Liver (tissue), 9 donors: ENCODE measurements around the gene MYB. TPM values are rescaled to one million over a fixed set of nuclear protein-coding genes. Genes with fewer than 3 reads are reported as not detected.
A peak's percentile ranks its signal among the peaks of the same experiment; 100 is the strongest.

Experiments used
- DNase-seq: peaks from one replicate; pipeline ENCODE4 v3.0.0-alpha.2; 2017; ENCODE audit warnings: low spot score
- H3K27ac ChIP-seq, 2 donors: one replicate each; pipeline ENCODE4 v1.7.0; 2013; ENCODE audit warnings: inconsistent platforms in 2 of 2, low read length in 2 of 2, control low read depth in 1 of 2, low read depth in 1 of 2, mild to moderate bottlenecking in 1 of 2
- H3K27me3 ChIP-seq, 4 donors: one replicate each; pipeline versions ENCODE4 v1.6.1 to v1.7.0; 2013; ENCODE audit warnings: low read length in 3 of 4, inconsistent platforms in 1 of 4, mild to moderate bottlenecking in 1 of 4, moderate library complexity in 1 of 4; ENCODE audit not compliant: control insufficient read depth in 4 of 4, insufficient read depth in 4 of 4
- H3K36me3 ChIP-seq, 4 donors: one replicate each; pipeline versions ENCODE4 v1.6.1 to v1.7.0; 2013; ENCODE audit warnings: low read length in 3 of 4, mild to moderate bottlenecking in 3 of 4, low read depth in 1 of 4, moderate library complexity in 1 of 4; ENCODE audit not compliant: control insufficient read depth in 4 of 4, insufficient read depth in 3 of 4
- H3K4me1 ChIP-seq, 4 donors: one replicate each; pipeline versions ENCODE4 v1.6.1 to v1.7.0; 2013; ENCODE audit warnings: low read length in 3 of 4, mild to moderate bottlenecking in 3 of 4, moderate library complexity in 1 of 4; ENCODE audit not compliant: control insufficient read depth in 4 of 4, insufficient read depth in 4 of 4
- H3K4me3 ChIP-seq, 3 donors: one replicate each; pipeline versions ENCODE4 v1.6.1 to v1.7.0; 2013; ENCODE audit warnings: low read length in 3 of 3, control low read depth in 1 of 3, low read depth in 1 of 3, mild to moderate bottlenecking in 1 of 3
- H3K9ac ChIP-seq, 2 donors: one replicate each; pipeline ENCODE4 v1.7.0; 2013; ENCODE audit warnings: low read length in 2 of 2, mild to moderate bottlenecking in 2 of 2, moderate library complexity in 2 of 2, control low read depth in 1 of 2, low read depth in 1 of 2
- H3K9me3 ChIP-seq, 4 donors: one replicate each; pipeline versions ENCODE4 v1.6.1 to v1.7.0; 2013; ENCODE audit warnings: low read length in 3 of 4; ENCODE audit not compliant: control insufficient read depth in 4 of 4
- EGR1 ChIP-seq, 2 donors: IDR thresholded peaks; 2 replicates each; pipeline ENCODE4 v1.6.1; 2016 to 2018; ENCODE audit warnings: antibody characterized with exemption in 2 of 2, low read depth in 2 of 2
- FOXA1 ChIP-seq: IDR thresholded peaks from 2 replicates; pipeline ENCODE4 v1.6.1; 2016; ENCODE audit warnings: antibody characterized with exemption
- FOXA2 ChIP-seq: IDR thresholded peaks from 2 replicates; pipeline ENCODE4 v1.6.1; 2016; ENCODE audit warnings: antibody characterized with exemption
- GABPA ChIP-seq, 2 donors: IDR thresholded peaks in 1 of 2; conservative IDR thresholded peaks in 1 of 2; 2 replicates each; pipeline ENCODE4 v1.6.1; 2016; ENCODE audit warnings: antibody characterized with exemption in 2 of 2, mild to moderate bottlenecking in 1 of 2, moderate library complexity in 1 of 2
- HNF4A ChIP-seq, 2 donors: conservative IDR thresholded peaks; 2 replicates each; pipeline ENCODE4 v1.6.1; 2016; ENCODE audit warnings: antibody characterized with exemption in 2 of 2, mild to moderate bottlenecking in 2 of 2
- HNF4G ChIP-seq: IDR thresholded peaks from 2 replicates; pipeline ENCODE4 v1.6.1; 2016; ENCODE audit warnings: antibody characterized with exemption
- JUND ChIP-seq, 2 donors: IDR thresholded peaks; 2 replicates each; pipeline ENCODE4 v1.6.1; 2016; ENCODE audit warnings: antibody characterized with exemption in 2 of 2
- NR2F2 ChIP-seq: IDR thresholded peaks from 2 replicates; pipeline ENCODE4 v1.6.1; 2016; ENCODE audit warnings: antibody characterized with exemption
- RAD21 ChIP-seq, 2 donors: IDR thresholded peaks; 2 replicates each; pipeline ENCODE4 v1.6.1; 2016; ENCODE audit warnings: antibody characterized with exemption in 2 of 2, mild to moderate bottlenecking in 2 of 2
- RXRA ChIP-seq, 2 donors: IDR thresholded peaks; 2 replicates each; pipeline ENCODE4 v1.6.1; 2017 to 2018; ENCODE audit warnings: antibody characterized with exemption in 2 of 2, mild to moderate bottlenecking in 1 of 2
- SP1 ChIP-seq: IDR thresholded peaks from 2 replicates; pipeline ENCODE4 v1.6.1; 2018; ENCODE audit warnings: antibody characterized with exemption, mild to moderate bottlenecking
- TAF1 ChIP-seq: conservative IDR thresholded peaks from 2 replicates; pipeline ENCODE4 v1.6.1; 2016; ENCODE audit warnings: antibody characterized with exemption, mild to moderate bottlenecking
- YY1 ChIP-seq: IDR thresholded peaks from 2 replicates; pipeline ENCODE4 v1.6.1; 2016; ENCODE audit warnings: antibody characterized with exemption, mild to moderate bottlenecking
- WGBS: extraction: QIAGEN DNeasy Blood & Tissue Kit; methylation state at CpG from one replicate; pipeline ENCODE4 v1.1.7; 2013; 5-methylcytosine and 5-hydroxymethylcytosine counted together
- polyA plus RNA-seq, 2 donors: library from polyadenylated mRNA; stranded (reverse) in 1 of 2; unstranded in 1 of 2; fragments of 200-250 nt in 1 of 2; fragments of >200 nt in 1 of 2; fragmentation: Nextera tagmentation in 1 of 2; extraction: Ambion mirVana in 1 of 2; gene quantifications; one replicate each; pipeline versions ENCODE4 v1.2.1 to v1.2.3, GENCODE V29; 2013 to 2015
- total RNA-seq, 2 donors: library from RNA; depleted of rRNA; stranded (reverse); fragments of >200 nt; gene quantifications; one replicate each; pipeline ENCODE4 v1.2.3, GENCODE V29; 2014
- TF ChIP-seq, protein P1 (sequence below): IDR thresholded peaks from 2 replicates; pipeline ENCODE4 v1.6.1; 2016; ENCODE audit warnings: antibody characterized with exemption, mild to moderate bottlenecking
- TF ChIP-seq, protein P2 (sequence below): fragments of 150-350 bp; IDR thresholded peaks from 2 replicates; pipeline ENCODE4 v1.5.1; 2017; ENCODE audit warnings: improper control_type of control experiment, low read depth, low read length; ENCODE audit not compliant: missing input control
- TF ChIP-seq, protein P3 (sequence below): IDR thresholded peaks from 2 replicates; pipeline ENCODE4 v1.6.1; 2016; ENCODE audit warnings: antibody characterized with exemption
- TF ChIP-seq, protein P4 (sequence below): IDR thresholded peaks from 2 replicates; pipeline ENCODE4 v1.6.1; 2016; ENCODE audit warnings: antibody characterized with exemption
- TF ChIP-seq, protein P5 (sequence below): IDR thresholded peaks from 2 replicates; pipeline ENCODE4 v1.6.1; 2016; ENCODE audit warnings: antibody characterized with exemption
- donor health status: healthy.
- donor health status: healthy.
- donor health status: healthy.
- donor health status: healthy.
- donor health status: healthy.

Gene MYB
- total and polyA plus RNA-seq, 4 donors, result 0.08 to 19.8 (median 0.11) TPM

DNA sequence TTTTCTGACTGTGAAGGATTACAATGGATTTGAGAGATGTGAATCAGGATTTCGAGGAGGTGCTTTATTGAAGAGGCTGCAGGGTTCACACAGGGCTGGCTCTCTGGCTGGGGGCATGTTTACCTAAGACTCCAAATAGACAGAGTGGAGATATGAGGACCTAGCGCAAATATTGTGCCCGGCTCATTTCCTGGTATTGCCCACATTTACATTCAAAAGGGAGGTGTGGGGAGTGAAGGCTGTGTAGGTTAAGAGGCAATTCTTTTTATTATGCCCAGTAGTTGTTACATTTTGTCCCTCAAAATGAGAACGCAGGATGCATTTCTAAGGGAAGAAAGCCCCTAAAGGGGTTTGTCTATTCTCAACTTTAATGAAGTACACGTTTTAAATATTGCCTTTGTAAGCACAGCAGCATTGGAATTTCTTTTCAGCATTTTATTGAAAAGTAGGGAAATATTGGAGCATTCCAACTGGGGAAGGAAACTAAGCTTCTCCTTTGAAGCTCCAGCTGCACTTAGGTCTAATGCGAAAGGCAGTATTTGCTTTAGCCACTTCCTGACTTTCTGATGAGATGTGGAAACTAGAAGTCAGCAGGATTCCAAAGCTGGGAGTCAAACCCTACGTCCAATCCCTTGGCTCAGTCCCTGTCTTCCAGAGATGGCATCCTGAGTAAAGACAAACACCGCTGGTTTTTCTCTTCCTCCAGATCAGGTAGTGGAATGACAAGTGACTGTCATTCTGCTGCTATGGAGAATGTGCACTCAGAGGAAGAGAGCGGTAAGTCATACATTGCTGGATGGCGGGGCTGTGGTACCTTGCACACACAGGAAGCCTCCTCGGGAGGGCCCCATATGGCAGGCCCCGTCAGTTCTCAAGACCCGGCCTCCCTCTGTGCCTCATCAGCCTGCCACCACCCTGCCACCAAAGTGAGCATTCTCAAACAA is 70.7 kb downstream of the MYB start:
- Histone ChIP-seq H3K9ac (no peak overlapping the region), H3K27ac (no peak overlapping the region), H3K9me3 (no peaks in the 10 kb centered on the region), H3K36me3 (no peaks in the 10 kb centered on the region), H3K4me1 (peaks cover 0 to 14% (median 7%) of the 10 kb centered on the region in 4 donors), H3K4me3 (no peak overlapping the region), H3K27me3 (no peaks in the 10 kb centered on the region)
- no peak for DNase-seq
- TF ChIP-seq HNF4A (conservative IDR thresholded peaks at IDR 0.05) (peak; percentile 56 to 78), YY1 (peak; percentile 55), HNF4G (no peak), FOXA1 (peak; percentile 89), GABPA (IDR thresholded peaks at IDR 0.05 in 1 of 2, conservative IDR thresholded peaks at IDR 0.05 in 1 of 2) (no peak), RAD21 (IDR thresholded peaks at IDR 0.05) (peak in 1 of 2 donors; percentile 37), JUND (IDR thresholded peaks at IDR 0.05) (no peak), SP1 (peak; percentile 72), TAF1 (no peak), EGR1 (IDR thresholded peaks at IDR 0.05; ENCODE audit: low read depth in 2 of 2) (no peak), NR2F2 (no peak), FOXA2 (peak; percentile 92), RXRA (IDR thresholded peaks at IDR 0.05) (peak; percentile 75 to 77)
- TF ChIP-seq, protein P1, sequence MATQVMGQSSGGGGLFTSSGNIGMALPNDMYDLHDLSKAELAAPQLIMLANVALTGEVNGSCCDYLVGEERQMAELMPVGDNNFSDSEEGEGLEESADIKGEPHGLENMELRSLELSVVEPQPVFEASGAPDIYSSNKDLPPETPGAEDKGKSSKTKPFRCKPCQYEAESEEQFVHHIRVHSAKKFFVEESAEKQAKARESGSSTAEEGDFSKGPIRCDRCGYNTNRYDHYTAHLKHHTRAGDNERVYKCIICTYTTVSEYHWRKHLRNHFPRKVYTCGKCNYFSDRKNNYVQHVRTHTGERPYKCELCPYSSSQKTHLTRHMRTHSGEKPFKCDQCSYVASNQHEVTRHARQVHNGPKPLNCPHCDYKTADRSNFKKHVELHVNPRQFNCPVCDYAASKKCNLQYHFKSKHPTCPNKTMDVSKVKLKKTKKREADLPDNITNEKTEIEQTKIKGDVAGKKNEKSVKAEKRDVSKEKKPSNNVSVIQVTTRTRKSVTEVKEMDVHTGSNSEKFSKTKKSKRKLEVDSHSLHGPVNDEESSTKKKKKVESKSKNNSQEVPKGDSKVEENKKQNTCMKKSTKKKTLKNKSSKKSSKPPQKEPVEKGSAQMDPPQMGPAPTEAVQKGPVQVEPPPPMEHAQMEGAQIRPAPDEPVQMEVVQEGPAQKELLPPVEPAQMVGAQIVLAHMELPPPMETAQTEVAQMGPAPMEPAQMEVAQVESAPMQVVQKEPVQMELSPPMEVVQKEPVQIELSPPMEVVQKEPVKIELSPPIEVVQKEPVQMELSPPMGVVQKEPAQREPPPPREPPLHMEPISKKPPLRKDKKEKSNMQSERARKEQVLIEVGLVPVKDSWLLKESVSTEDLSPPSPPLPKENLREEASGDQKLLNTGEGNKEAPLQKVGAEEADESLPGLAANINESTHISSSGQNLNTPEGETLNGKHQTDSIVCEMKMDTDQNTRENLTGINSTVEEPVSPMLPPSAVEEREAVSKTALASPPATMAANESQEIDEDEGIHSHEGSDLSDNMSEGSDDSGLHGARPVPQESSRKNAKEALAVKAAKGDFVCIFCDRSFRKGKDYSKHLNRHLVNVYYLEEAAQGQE, result peak; percentile 26
- TF ChIP-seq, protein P2, sequence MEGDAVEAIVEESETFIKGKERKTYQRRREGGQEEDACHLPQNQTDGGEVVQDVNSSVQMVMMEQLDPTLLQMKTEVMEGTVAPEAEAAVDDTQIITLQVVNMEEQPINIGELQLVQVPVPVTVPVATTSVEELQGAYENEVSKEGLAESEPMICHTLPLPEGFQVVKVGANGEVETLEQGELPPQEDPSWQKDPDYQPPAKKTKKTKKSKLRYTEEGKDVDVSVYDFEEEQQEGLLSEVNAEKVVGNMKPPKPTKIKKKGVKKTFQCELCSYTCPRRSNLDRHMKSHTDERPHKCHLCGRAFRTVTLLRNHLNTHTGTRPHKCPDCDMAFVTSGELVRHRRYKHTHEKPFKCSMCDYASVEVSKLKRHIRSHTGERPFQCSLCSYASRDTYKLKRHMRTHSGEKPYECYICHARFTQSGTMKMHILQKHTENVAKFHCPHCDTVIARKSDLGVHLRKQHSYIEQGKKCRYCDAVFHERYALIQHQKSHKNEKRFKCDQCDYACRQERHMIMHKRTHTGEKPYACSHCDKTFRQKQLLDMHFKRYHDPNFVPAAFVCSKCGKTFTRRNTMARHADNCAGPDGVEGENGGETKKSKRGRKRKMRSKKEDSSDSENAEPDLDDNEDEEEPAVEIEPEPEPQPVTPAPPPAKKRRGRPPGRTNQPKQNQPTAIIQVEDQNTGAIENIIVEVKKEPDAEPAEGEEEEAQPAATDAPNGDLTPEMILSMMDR, result no peak
- TF ChIP-seq, protein P3, sequence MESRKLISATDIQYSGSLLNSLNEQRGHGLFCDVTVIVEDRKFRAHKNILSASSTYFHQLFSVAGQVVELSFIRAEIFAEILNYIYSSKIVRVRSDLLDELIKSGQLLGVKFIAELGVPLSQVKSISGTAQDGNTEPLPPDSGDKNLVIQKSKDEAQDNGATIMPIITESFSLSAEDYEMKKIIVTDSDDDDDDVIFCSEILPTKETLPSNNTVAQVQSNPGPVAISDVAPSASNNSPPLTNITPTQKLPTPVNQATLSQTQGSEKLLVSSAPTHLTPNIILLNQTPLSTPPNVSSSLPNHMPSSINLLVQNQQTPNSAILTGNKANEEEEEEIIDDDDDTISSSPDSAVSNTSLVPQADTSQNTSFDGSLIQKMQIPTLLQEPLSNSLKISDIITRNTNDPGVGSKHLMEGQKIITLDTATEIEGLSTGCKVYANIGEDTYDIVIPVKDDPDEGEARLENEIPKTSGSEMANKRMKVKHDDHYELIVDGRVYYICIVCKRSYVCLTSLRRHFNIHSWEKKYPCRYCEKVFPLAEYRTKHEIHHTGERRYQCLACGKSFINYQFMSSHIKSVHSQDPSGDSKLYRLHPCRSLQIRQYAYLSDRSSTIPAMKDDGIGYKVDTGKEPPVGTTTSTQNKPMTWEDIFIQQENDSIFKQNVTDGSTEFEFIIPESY, result no peak
- TF ChIP-seq, protein P4, sequence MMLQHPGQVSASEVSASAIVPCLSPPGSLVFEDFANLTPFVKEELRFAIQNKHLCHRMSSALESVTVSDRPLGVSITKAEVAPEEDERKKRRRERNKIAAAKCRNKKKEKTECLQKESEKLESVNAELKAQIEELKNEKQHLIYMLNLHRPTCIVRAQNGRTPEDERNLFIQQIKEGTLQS, result no peak
- TF ChIP-seq, protein P5, sequence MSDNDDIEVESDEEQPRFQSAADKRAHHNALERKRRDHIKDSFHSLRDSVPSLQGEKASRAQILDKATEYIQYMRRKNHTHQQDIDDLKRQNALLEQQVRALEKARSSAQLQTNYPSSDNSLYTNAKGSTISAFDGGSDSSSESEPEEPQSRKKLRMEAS, result peak; percentile 16
- 48% methylated on average over 13 of the region's 13 CpGs for WGBS
